HG03442 (cell line): ENCODE results near the gene MRC2.
A peak's percentile ranks its signal among the peaks of the same experiment; 100 is the strongest.

Experiments used
- ATAC-seq: cut with Tn5 transposase; IDR thresholded peaks from one replicate; pipeline ENCODE4 v1.9.1; 2021; ENCODE audit warnings: mild to moderate bottlenecking, moderate library complexity; ENCODE audit not compliant: unreplicated experiment

Gene MRC2

GRCh38 chr17:62631936-62632924, 4.8 kb downstream of the MRC2 start:
- no peak for ATAC-seq

GRCh38 chr17:62637809-62638208, 10.3 kb downstream of the MRC2 start:
- ATAC-seq: no peak

GRCh38 chr17:62641153-62641552, 13.7 kb downstream of the MRC2 start:
- no peak for ATAC-seq

GRCh38 chr17:62641951-62642350, 14.5 kb downstream of the MRC2 start:
- ATAC-seq: no peak

GRCh38 chr17:62643496-62643895, 16.0 kb downstream of the MRC2 start:
- ATAC-seq: no peak

GRCh38 chr17:62644487-62645173, 17.2 kb downstream of the MRC2 start:
- no peak for ATAC-seq

- no peak for ATAC-seq
Measured at GRCh38 chr17:62648251-62648955, 20.9 kb downstream of the MRC2 start.

GRCh38 chr17:62648956-62649294, 21.5 kb downstream of the MRC2 start:
- no peak for ATAC-seq

GRCh38 chr17:62649570-62649969, 22.1 kb downstream of the MRC2 start:
- ATAC-seq: no peak

- no peak for ATAC-seq
Measured at GRCh38 chr17:62650587-62650986, 23.1 kb downstream of the MRC2 start.

- ATAC-seq: no peak
Measured at GRCh38 chr17:62652251-62653001, 25.0 kb downstream of the MRC2 start.

- peak; percentile 93 for ATAC-seq
Measured at GRCh38 chr17:62653002-62653825, 25.7 kb downstream of the MRC2 start.

GRCh38 chr17:62653826-62654761, 26.6 kb downstream of the MRC2 start:
- ATAC-seq: no peak

GRCh38 chr17:62655656-62656055, 28.2 kb downstream of the MRC2 start:
- ATAC-seq: no peak

- no peak for ATAC-seq
Measured at GRCh38 chr17:62656446-62656845, 29.0 kb downstream of the MRC2 start.

GRCh38 chr17:62657145-62657665, 29.7 kb downstream of the MRC2 start:
- ATAC-seq: no peak

GRCh38 chr17:62657690-62658089, 30.2 kb downstream of the MRC2 start:
- ATAC-seq: no peak

- ATAC-seq: no peak
Measured at GRCh38 chr17:62658136-62658920, 30.9 kb downstream of the MRC2 start.
